ENCODE measurements around the gene SPOPL. TPM values are rescaled to one million over a fixed set of nuclear protein-coding genes. Genes with fewer than 3 reads are reported as not detected.
A peak's percentile ranks its signal among the peaks of the same experiment; 100 is the strongest.

Gene SPOPL
- total RNA-seq, 4 donors from 2014 or later: 30.5 to 49.0 (median 43.6) TPM

GRCh38 chr2:138504546-138505235 is 3.1 kb downstream of the SPOPL start:
- peaks cover 37 to 68% (median 64%) of the 10 kb centered on the region in 4 donors for H3K4me1 ChIP-seq
- 11% methylated on average over 2 of the region's 2 CpGs for WGBS
- intact Hi-C loops (cut with DNase I): no loop called here

GRCh38 chr2:138507267-138507666 is 5.7 kb downstream of the SPOPL start:
- H3K27ac ChIP-seq (replicated peaks in 1 of 4): no peak overlapping the region
- intact Hi-C loops (cut with DNase I): no loop called here
- H3K27me3 ChIP-seq: no peaks in the 10 kb centered on the region
- peaks cover 32 to 56% (median 51%) of the 10 kb centered on the region in 4 donors for H3K4me1 ChIP-seq
- no peaks in the 10 kb centered on the region for H3K36me3 ChIP-seq
- DNase-seq (ENCODE audit: extremely low spot score): no peak
- no peaks in the 10 kb centered on the region for H3K9me3 ChIP-seq
- 81% methylated on average over 4 of the region's 4 CpGs for WGBS
- TF ChIP-seq POLR2AphosphoS5 (IDR thresholded peaks at IDR 0.05) (no peak), EP300 (IDR thresholded peaks at IDR 0.05) (no peak), POLR2A (IDR thresholded peaks at IDR 0.05; ENCODE audit: low read depth) (no peak), CTCF (IDR thresholded peaks at IDR 0.05) (no peak)
- H3K4me3 ChIP-seq: no peak overlapping the region

More at GRCh38 chr2:138504546-138505235, 3.1 kb downstream of the SPOPL start:
- H3K27ac ChIP-seq (replicated peaks in 1 of 4): peak overlapping the region in 1 of 4 donors; percentile 27
- H3K27me3 ChIP-seq: no peaks in the 10 kb centered on the region
- DNase-seq (ENCODE audit: extremely low spot score): no peak
- H3K9me3 ChIP-seq: no peaks in the 10 kb centered on the region
- TF ChIP-seq EP300 (IDR thresholded peaks at IDR 0.05) (no peak), CTCF (IDR thresholded peaks at IDR 0.05) (no peak), POLR2AphosphoS5 (IDR thresholded peaks at IDR 0.05) (no peak), POLR2A (IDR thresholded peaks at IDR 0.05; ENCODE audit: low read depth) (no peak)
- no peaks in the 10 kb centered on the region for H3K36me3 ChIP-seq
- H3K4me3 ChIP-seq: no peak overlapping the region

- H3K4me1 ChIP-seq: peaks cover 11 to 40% (median 39%) of the 10 kb centered on the region in 4 donors
- no peak overlapping the region for H3K4me3 ChIP-seq
- no peaks in the 10 kb centered on the region for H3K27me3 ChIP-seq
- H3K36me3 ChIP-seq: no peaks in the 10 kb centered on the region
- H3K9me3 ChIP-seq: no peaks in the 10 kb centered on the region
- intact Hi-C loops (cut with DNase I): no loop called here
- WGBS: 93% methylated on average over 3 of the region's 3 CpGs
- DNase-seq (ENCODE audit: extremely low spot score): no peak
- no peak overlapping the region for H3K27ac ChIP-seq (replicated peaks in 1 of 4)
- TF ChIP-seq CTCF (IDR thresholded peaks at IDR 0.05): no peak
- TF ChIP-seq POLR2A (IDR thresholded peaks at IDR 0.05; ENCODE audit: low read depth): no peak
- TF ChIP-seq POLR2AphosphoS5 (IDR thresholded peaks at IDR 0.05): no peak
These were observed 8.7 kb downstream of the SPOPL start for GRCh38 chr2:138510319-138510718.

GRCh38 chr2:138512672-138513071 is 11.1 kb downstream of the SPOPL start:
- 60% methylated on average over 1 of the region's 1 CpG for whole genome bisulfite sequencing
- H3K36me3 ChIP-seq: no peaks in the 10 kb centered on the region
- intact Hi-C loops (cut with DNase I): no loop called here
- DNase-seq (ENCODE audit: extremely low spot score): no peak
- H3K27me3 ChIP-seq: no peaks in the 10 kb centered on the region
- H3K4me3 ChIP-seq: no peak overlapping the region
- no peak overlapping the region for H3K27ac ChIP-seq (replicated peaks in 1 of 4)
- no peak for TF ChIP-seq CTCF (IDR thresholded peaks at IDR 0.05)
- no peak for TF ChIP-seq POLR2AphosphoS5 (IDR thresholded peaks at IDR 0.05)
- no peak for TF ChIP-seq EP300 (IDR thresholded peaks at IDR 0.05)
- TF ChIP-seq POLR2A (IDR thresholded peaks at IDR 0.05; ENCODE audit: low read depth): no peak
- H3K9me3 ChIP-seq: no peaks in the 10 kb centered on the region
- H3K4me1 ChIP-seq: peaks cover 8 to 42% (median 39%) of the 10 kb centered on the region in 4 donors
